Activated CD4-positive, alpha-beta T cell treated with anti-CD3 and anti-CD28 coated beads for 4 hours (primary cell): ENCODE results near the gene RASD2.

Experiments
- DNase-seq, 2 donors: peaks; one replicate each; pipeline ENCODE4 v3.0.0-alpha.2; 2020

Gene RASD2

DNA sequence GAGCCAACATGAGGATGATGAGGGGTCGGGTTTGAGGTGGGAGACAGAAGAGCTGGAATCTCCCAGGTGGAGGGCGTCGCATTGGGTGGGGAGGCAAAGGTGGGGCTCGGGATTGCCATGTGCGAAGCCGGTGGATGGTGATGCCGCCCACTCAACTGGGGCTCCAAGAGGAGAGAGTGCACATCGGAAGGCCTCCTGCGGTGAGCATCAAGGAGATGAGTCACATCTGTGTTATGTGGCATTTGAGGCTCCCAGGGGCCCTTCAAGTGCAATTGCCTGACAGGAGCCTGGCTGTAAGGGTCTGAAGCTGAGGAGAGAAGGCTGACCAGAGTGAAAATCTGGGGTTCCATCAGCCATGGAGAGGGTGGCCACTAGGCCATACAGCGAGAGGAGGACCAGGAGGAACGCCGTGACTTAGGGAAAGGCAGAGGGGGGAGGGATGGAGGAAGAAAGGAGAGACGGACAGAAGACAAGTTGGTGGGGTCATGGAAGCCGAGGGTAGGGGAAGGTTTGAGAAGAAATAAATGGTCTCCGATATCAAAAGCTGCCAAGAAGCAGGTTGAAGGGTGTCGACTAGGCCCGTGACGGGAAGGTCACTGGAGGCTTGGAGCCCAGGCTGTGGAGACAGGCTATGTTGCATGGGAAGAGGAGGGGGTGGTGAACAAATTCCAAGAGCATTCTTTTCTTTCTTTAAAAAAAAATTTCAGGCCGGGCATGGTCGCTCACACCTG lies 21.3 kb downstream of the RASD2 start:
- DNase-seq, result no peak

DNA sequence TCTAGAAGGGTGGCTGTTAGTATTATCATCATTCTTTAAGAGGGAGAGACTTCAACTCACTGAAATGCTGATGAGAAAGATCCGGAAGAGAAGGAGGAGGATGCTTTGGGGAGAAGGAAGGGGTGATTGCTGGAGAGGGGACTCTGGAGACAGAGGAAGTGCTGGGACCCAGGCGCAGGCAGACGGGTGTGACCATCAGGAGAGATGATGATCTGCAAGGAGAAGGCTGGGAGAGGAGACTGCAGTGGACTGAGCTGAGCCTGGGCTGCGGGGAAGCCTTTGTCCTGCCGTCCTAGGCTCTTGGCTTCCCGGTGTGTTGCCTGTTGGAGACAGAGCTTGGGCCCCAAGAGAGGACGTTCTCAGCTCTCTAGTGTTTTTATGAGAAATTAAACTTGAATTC lies 22.6 kb downstream of the RASD2 start:
- DNase-seq, result no peak

DNA sequence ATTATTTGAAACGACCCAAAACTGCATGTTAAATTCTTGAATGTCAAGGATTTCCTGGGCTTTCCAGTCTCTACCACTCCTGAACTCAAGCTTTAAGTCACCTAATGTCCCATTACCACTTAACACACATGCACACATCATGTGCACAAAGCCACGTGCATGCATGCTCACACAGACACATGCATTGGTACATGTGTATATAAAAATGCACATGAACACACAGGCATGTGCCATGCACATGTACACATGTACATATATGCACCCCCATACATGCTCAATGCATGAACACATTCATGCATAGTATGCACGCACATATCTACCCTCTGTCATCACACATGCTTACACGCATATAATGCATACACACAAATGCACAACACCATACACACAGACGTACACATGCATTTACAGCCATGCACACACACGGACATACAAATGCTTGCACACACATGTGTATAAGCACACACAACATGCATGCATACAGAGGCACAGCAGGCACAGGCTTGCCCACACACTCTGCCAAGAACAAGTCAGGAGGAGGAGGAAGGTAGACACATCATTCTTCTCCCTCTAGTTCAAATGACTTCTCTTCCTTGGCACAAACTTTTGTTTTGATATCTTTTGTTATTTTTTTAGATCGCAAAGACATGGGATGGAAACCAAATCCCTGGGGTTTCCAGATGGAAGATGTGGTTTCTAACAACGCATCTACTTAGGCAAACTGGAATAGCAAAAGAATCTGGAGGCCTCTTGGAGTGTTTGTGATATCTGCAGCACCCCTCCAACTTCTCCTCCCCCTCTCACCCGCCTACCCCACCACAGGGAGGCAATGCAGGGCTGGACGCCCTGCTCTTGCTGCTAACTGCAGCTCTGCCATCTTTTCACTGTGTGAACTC lies 24.6 kb downstream of the RASD2 start:
- no peak for DNase-seq

DNA sequence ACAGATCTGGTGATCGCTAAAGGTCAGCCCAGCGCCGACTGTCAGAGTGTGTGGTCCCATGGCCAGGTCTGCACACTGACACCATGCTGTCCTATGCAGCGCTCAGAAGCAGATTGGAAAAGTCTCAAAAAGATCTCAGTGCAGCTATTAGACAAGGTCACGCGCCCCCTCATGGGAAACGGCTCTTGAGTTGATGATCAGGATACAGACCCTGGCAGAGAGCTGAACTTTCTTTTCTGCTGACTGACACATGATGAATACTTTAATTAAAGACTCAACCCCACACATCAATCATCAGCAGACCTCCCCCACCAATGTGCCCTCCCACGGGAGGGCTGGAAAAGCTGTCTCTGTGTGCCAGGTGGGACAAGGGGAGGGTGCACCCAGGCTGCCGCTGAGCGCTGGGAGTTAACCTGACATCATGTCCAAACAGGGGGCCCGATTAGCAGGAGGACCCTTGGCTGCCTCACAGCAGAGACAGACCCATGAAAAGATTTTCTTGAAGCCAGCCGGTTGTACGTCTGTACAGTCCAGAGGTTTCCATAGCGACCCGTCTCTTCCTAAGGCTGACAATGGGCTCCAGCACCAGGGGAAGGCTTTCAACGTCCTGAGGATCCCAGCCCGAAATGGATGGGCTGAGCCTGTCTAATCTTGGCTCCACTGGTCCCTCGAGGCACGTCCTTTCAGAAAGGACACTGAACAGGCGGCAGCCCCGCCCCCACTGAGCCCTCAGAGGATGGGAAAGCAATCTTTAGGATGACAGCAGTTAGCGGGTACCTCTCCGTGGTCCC lies 26.9 kb downstream of the RASD2 start:
- DNase-seq, result no peak

DNA sequence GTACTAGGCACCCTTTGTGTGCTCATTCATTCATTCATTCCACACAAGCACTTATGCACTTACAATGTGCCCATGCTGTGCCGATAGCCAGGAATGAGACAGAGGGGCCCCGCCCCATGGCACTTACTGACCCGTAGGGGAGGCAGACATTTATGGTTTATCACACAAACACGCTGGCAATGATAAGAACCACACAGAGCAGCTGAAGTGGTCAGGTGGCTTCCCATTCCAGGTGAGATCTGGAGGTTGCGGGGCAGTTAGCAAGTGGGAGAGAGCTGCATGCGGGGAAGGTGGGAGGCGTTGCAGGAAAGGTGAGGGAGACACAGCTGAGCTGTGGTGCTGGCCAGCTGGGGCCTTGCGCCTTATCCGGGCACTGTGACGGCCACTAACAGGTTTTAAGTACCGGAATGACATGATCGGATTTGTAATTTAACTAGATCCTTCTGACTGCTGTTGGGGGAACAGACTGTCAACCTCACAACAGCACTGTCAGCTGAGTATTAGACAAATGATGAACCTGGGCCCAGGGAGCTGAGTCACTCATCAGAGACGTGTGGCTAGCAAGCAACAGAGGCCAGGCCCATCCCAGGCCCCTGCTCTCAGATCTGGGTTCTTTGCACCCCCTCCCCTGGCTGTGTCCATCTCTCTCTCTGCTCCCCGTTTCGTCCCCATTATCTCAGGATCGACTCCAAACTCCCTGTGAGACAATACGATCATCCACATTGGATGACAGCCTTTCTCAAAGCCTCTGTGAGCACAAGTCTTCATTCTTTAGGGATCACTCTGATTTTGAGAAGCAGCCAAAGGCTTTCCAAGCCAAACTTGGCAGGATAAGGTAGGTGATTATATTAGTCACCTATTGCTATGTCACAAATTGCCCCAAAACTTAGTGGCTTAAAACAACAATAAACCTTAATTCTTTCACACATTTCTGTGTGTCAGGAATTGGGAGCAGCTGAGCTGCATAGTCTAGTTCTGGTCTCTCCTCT lies 28.4 kb downstream of the RASD2 start:
- no peak for DNase-seq

DNA sequence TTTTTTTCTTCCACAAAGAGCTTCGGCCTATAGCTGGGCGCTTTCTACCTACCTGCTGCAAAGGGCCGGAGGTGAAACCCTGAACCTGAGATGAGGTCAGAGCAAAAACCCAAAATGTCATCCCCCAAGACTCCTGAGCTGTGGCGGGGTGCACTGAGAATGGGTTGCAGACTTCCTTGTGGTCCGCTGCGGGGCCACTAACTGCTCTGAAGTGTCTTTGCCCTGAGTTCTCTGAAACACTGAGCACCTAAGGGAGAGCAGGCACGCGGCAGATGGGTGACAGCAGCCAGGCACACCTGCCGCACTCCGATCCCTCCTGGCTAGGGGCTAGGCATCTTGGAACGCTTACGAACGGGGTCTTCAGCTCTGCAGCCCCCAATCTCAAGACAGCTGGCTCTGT lies 29.3 kb downstream of the RASD2 start:
- DNase-seq, result no peak

DNA sequence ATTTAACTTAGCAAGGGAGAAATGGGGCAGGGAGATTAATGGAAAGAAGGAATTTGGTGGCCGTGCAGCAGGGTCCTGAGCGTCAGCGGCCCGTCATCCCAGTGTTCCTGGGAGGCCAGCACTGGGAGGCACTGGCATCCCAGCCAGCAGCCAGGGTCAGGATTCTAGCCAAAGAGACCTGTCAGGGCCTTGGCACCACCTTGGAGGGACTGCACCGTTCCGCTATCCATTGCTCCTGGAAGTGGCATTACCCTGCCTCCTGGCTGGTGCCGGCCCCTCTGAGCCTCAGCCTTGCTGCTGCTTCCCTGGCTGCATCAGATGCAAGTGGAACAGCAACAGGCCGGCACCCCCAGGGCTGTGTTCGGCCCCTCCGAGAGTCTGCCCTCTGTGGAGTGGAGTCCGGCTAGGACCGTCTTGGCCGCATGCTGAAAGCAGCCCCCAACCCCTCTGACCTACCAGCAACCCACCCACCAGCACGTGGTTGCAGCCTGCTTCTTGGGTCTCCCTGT lies 30.1 kb downstream of the RASD2 start:
- DNase-seq, result no peak

DNA sequence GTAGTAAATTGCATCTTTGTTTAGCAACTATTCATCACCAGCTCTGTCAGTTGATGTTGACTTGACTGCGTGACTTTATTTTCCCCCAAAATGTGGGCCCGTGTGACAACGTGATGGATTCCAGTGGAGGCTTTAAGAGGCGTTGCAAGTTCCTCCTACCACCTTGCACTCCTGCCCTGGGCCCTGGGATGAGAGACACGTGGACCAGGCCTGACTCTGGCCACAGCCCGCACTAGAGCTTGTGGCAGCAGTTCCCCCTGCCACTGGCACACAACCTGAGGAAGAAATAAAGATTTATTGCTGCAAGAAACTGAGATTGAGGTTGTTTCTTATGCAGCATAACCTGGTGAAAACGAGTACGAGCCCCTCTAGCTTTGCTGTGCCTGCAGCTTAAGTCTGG lies 31.9 kb downstream of the RASD2 start:
- DNase-seq, result no peak

DNA sequence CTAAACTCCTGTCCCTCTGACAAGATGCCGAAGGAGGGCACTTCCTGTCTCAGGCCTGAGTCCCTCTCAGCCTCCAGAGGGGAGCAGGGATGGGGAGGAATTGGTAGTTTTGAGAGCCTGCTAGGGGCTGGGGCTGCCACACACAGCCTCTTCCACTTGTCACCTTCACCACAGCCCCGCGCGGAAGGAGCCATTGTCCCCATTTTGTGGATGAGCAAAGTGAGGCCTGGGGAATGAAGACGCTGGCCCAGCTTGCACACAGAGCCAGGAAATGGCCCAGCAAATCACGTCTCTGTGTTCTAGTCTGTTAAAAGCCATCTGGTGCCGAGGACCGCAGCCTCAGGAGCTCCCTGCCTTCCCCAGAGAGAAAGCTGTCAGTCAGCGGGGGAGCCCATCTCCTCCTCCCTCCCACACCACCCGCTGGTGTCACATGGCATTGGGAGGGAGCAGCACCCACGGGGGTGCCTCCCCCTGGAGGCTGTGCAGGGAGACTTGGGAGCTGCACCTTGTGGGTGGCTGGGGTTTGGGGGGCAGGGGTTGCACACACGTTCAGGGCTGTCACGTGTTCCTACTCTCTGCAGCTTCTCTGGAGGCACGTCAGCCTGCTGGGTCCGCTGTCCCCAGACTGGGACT lies 34.6 kb downstream of the RASD2 start:
- no peak for DNase-seq

DNA sequence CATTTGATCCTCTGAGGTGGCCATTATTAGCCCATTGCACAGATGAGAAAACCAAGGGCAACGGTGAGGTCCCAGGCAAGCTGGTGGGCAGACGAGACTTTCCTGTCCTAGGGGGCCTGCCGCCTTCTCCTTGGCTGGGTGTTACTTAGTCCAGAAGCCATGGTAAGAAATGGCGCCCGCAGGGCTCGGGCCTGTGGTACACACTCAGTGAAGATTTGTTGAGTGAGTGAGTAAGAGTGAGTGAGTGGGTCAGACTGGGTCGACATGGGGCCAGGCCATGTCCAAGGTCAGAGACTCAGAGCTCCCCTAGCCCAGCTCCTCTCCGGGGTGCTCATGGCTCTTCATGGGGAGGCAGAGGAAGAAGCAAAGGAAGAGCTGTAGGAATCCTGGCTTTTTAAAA lies 36.0 kb downstream of the RASD2 start:
- DNase-seq, result no peak

DNA sequence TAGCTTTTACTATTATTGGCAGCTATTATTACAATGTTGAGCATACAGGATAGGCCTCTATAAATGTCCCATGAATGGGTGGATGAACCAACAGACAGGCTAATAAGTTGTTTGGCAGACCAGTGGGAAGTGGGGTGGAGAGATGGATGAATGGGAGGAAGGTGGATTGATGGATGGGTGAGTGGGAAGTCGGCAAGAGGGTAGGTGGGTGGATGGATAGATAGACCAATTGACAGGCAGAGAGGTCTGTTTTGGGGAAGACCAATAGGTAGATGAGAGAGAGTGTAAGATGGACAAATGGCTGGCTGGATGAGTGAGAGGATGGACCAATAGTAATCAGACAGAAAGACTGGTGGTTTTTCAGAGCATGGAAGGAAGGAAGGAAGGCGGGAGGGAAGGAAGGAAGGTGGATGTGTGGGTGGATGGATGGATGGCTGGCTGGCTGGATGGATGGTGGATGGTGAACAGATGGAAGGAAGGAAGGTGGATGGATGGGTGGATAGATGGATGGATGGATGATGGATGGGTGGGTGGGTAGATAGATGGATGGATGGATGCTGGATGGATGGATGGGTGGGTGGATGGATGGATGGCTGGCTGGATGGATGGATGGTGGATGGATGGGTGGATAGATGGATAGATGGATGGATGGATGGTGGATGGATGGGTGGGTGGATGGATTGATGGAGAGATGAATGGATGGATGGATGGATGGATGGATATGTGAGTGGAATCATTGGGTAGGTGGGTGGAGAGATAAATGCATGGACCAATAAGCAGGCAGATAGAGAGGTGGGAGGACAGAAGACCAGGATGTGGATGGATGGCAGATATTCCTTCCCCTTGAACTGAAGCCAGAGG lies 37.4 kb downstream of the RASD2 start:
- no peak for DNase-seq

DNA sequence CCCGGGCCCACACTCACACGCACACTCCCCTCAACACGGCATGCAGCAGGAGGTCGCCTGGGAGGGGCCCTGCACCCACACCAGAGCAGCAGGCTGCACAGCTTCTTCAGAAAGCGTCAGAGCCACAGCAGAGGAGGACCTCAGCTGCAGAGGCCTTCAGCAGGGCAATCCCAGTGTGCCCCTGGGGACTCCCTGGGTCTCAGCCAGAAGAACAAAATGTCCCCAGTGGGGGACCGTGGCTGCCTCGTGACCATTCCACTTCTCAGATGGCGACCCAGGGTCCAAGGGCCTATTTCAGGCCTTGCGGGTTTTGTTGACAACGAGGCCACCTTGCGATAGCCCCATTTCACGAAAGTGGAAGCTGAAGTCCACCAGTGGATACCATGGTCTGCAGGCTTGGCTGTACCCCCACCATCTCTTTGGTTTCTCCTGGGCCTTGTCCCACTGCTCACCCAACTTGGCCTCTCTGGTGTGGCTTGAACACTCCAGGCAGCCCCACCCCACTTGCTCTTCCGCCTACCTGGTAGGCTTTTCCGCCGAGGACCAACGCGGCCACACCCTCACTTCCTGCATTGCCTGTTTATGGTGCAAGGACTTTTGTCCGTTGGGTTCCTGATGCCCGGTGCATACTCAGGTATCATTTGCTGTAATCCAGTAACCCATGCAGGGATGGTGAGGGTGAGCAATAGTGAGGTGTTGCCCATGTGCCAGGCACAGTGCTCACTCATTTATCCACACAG lies 38.4 kb downstream of the RASD2 start:
- no peak for DNase-seq

DNA sequence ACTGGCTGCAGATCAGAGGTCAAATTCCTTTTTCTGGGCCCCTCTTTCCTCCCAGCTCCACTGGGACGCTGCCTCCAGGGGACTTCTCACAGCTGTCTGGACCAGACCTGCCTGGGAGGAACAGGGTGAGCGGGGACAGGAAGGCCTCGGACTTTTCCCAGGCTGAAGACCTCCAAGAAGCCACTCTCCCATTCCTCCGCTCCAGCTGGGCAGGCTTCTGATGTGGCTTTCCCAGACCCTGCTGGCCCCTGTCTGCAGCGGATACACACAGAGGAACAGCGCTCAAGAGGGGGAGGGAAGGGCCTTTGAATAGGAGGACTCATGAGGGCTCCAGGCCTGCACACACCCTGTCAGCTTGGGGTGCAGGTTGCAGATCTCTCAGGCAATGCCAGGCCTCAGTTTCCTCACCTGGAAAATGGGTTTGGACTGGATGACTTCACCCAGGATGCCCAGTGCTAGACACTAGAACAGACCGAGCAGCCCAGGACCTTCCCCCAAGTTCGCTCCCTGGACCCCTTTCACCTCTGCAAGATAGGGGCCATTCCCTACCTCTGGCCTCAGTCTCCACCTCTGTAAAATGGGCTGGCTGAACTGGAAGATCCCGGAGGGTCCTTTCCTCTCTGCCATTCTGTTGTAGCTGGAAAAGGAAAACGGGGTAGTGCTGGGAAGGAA lies 39.9 kb downstream of the RASD2 start:
- no peak for DNase-seq

DNA sequence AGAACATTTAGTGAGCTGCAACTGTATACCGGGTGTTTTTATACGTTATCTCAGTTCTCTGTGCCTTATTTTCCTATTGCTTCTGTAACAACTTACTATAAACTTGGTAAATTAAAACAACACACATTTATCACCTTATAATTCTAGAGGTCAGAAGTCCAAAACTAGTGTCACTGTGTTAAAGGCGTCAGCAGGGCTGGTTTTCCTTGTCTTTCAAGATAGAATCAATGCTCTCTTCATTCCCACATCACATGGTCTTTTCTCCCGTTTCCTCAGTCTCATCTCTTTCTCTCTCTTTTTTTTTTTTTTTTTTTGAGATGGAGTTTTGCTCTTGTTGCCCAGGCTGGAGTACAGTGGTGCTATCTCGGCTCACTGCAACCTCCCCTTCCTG lies 40.4 kb downstream of the RASD2 start:
- no peak for DNase-seq

DNA sequence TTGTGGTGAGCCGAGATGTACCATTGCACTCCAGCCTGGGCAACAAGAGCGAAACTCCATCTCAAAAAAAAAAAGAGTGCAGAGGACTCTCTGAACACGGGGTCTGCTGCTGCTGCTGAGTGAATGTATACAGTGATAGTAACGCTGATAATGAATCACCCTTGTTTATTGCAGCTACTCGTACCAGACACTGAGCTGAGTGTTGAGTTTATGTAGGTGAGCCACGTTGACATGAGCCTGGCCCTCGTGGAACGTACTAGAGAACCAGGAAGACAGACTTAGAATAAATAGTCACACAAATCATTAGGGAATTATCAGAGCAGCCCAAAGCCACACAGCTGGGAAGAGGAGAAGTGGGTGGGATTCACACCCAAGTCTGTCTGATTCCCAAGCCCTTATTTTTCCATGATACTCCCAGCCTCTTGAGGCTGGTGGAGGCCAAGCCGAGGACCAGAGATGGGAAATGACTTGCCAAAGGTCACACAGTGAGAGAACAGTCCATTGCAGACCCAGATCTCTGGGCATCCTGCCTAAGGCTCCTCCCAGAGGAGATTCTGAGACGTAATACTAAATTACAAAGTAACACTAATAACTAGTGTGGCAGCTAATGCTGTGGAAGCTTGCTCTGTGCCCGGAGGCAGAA lies 41.7 kb downstream of the RASD2 start:
- DNase-seq, result no peak

DNA sequence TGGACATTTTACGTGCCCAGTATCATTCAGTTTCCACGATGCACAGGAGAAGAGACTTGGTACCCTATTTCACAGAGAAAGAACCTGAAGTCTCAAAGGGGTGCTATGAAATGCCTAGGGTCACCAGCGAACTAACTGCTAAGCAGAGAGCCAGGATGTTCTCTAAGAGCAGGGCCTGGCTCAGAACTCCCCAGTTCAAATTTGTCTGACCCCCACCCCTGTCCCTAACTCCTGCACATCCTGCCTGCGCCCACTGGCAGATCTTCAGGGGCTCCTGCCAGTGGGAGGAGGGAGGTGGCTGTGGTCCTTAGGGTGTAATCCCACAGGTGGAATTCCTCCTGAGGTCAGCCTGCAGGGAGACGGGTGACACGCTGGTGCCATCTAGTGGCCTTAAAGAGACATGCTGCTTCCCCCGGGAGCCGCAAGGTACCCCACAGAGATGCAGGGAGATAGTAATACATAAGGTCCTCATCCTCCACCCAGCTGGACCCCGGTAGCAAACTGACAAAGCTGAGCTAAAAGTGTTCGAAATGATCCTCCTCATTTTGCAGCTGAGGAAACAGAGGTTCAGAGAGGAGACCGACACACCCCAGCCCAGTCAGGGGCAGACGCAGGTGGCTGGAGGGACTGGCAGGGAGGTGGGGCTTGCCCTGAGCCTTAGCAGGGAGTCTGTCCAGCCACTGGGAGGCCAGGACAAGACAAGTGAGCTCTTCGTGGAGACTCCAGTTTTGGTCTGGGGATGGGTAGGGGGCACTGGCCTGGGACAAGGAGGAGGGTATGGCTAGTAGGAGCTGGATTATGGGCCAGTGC lies 42.4 kb downstream of the RASD2 start:
- DNase-seq, result peak; percentile 42 to 43

DNA sequence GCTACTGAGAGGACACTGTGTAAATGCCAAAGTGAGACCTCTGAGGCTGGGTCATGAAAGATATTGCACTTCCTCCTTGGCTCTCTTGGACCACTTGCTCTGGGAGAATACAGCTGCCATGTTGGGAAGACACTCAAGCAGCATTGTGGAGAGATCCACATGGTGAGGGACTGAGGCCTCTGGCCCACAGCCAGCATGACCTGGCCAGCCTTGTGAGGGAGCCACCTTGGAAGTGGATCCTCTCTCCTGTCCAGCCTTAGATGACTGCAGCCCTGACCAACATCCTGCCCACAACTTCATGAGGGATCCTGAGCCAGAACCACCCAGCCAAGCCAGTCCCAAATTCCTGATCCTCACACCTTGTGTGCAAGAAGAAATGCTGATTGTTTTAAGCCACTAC lies 46.1 kb downstream of the RASD2 start:
- no peak for DNase-seq

DNA sequence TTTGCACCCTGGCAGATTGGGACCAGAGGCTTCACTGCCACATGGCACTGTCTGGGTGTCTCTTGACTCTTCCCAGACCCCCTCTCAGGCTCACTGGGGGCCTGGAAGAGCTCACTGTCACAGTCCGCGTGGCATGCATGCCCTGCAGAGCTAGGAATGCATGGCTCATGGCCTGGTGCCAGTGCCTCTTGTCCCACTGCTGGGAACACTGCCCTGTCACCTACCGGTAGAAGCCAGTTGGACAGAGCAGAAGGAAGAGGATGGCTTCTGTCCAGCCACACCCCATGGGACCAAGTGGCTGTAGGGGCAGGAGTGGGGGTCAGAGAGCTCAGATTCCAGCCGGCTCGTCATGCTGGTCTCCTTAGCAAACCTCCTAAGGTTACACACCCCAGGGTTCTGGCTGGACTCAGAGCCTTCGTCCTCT lies 46.8 kb downstream of the RASD2 start:
- DNase-seq, result no peak
